GM20000 (cell line): ENCODE data around the gene TSSC4.

Source experiments
- DNase-seq: peaks from one replicate; pipeline ENCODE4 v3.0.0; 2012; ENCODE audit warnings: low spot score
- CTCF ChIP-seq: IDR thresholded peaks from 2 replicates; pipeline ENCODE4 v1.5.1; 2012; ENCODE audit warnings: mild to moderate bottlenecking, control low read depth; ENCODE audit errors: extremely low read depth, missing control alignments

Gene TSSC4

GRCh38 chr11:2375341-2375853 lies 25.2 kb upstream of the TSSC4 start:
- no peak for DNase-seq
- TF ChIP-seq CTCF = no peak

GRCh38 chr11:2375964-2376551 lies 24.5 kb upstream of the TSSC4 start:
- no peak for DNase-seq
- no peak for TF ChIP-seq CTCF

- peak; percentile 95 for DNase-seq
- no peak for TF ChIP-seq CTCF
These were observed 23.6 kb upstream of the TSSC4 start, which contains the start of gene CD81 for GRCh38 chr11:2376751-2377451. CD81 (plus strand) TSS chr11:2377310; CDS start chr11:2377550, 240 bp downstream.

GRCh38 chr11:2377511-2378443 lies 22.8 kb upstream of the TSSC4 start:
- DNase-seq = peak; percentile 90
- TF ChIP-seq CTCF = no peak

GRCh38 chr11:2378527-2379210 lies 21.9 kb upstream of the TSSC4 start:
- no peak for TF ChIP-seq CTCF
- DNase-seq = no peak

GRCh38 chr11:2379466-2380174 lies 20.9 kb upstream of the TSSC4 start:
- no peak for TF ChIP-seq CTCF
- no peak for DNase-seq
